Endodermal cell (in vitro differentiated cells): ENCODE results near the gene CFAP52. TPM values are rescaled to one million over a fixed set of nuclear protein-coding genes. Genes with fewer than 3 reads are reported as not detected.

ENCODE experiments used
- DNase-seq: peaks from one replicate; pipeline ENCODE4 v3.0.0-alpha.2; 2017
- H3K27ac ChIP-seq: 2 replicates; pipeline ENCODE4 v1.5.1; 2013; ENCODE audit warnings: mild to moderate bottlenecking, low read depth, low read length, moderate library complexity
- H3K27me3 ChIP-seq: 2 replicates; pipeline ENCODE4 v1.6.1; 2013; ENCODE audit warnings: mild to moderate bottlenecking, low read length, moderate library complexity; ENCODE audit not compliant: insufficient read depth, control insufficient read depth, poor library complexity, severe bottlenecking
- H3K36me3 ChIP-seq: 2 replicates; pipeline ENCODE4 v1.7.0; 2013; ENCODE audit warnings: mild to moderate bottlenecking, low read length, moderate library complexity; ENCODE audit not compliant: control insufficient read depth, insufficient read depth
- H3K4me1 ChIP-seq: one replicate; pipeline ENCODE4 v1.7.0; 2013; ENCODE audit warnings: low read length; ENCODE audit not compliant: control insufficient read depth, insufficient read depth
- H3K4me3 ChIP-seq: 2 replicates; pipeline ENCODE4 v1.5.1; 2013; ENCODE audit warnings: mild to moderate bottlenecking, low read length, moderate library complexity
- H3K9ac ChIP-seq: 2 replicates; pipeline ENCODE4 v1.6.1; 2013; ENCODE audit warnings: mild to moderate bottlenecking, low read length, moderate library complexity; ENCODE audit not compliant: poor library complexity, severe bottlenecking; ENCODE audit errors: extremely low read depth
- H3K9me3 ChIP-seq: 2 replicates; pipeline ENCODE4 v1.6.1; 2013; ENCODE audit warnings: mild to moderate bottlenecking, low read length, moderate library complexity; ENCODE audit not compliant: control insufficient read depth
- H3K27ac Mint-ChIP-seq: 2 replicates; pipeline ENCODE4 v1.8.0; 2020; ENCODE audit warnings: mixed read lengths
- H3K27me3 Mint-ChIP-seq: 2 replicates; pipeline ENCODE4 v1.8.0; 2021; ENCODE audit warnings: mild to moderate bottlenecking, mixed read lengths; ENCODE audit not compliant: insufficient read depth
- H3K36me3 Mint-ChIP-seq: 2 replicates; pipeline ENCODE4 v1.8.0; 2020; ENCODE audit warnings: low read depth, mixed read lengths
- H3K4me1 Mint-ChIP-seq: 2 replicates; pipeline ENCODE4 v1.8.0; 2020; ENCODE audit warnings: mixed read lengths
- H3K4me3 Mint-ChIP-seq: 2 replicates; pipeline ENCODE4 v1.8.0; 2020; ENCODE audit warnings: mild to moderate bottlenecking, moderate library complexity, mixed read lengths
- H3K9me3 Mint-ChIP-seq: 2 replicates; pipeline ENCODE4 v1.8.0; 2020; ENCODE audit warnings: mild to moderate bottlenecking, mixed read lengths
- CTCF ChIP-seq: fragments of 200-600 bp; sonication (generic); conservative IDR thresholded peaks from 2 replicates; pipeline ENCODE4 v1.5.0; 2021; ENCODE audit warnings: antibody characterized with exemption, mild to moderate bottlenecking
- WGBS, 2 experiments: methylation state at CpG; one replicate each; pipeline versions ENCODE4 v1.1.5 to v1.1.7; 2013; ENCODE audit warnings: missing lambda C conversion rate in 2 of 2, mixed read lengths in 1 of 2; ENCODE audit not compliant: insufficient coverage in 1 of 2, insufficient read length in 1 of 2; 5-methylcytosine and 5-hydroxymethylcytosine counted together
- long read RNA-seq, 4 experiments: library from polyadenylated mRNA in 2 of 4; library from RNA in 1 of 4; library from capped mRNA in 1 of 4; stranded (forward) in 3 of 4; unstranded in 1 of 4; transcript quantifications; one replicate each; pipeline ENCODE4 v2.0.0, GENCODE V29; 2020 to 2021; ENCODE audit warnings: inconsistent platforms in 1 of 4
- polyA plus RNA-seq, 2 experiments: library from polyadenylated mRNA; stranded (reverse); fragments of 50-300 nt; gene quantifications; one replicate each; pipeline ENCODE4 v1.2.3, GENCODE V29; 2013
- total RNA-seq, 2 donors: library from RNA; stranded (reverse); fragmentation: NEBNext Ultra II Directional in 1 of 2; extraction: Animal tissue kit (Norgen Biotek cat#: 25700) in 1 of 2; gene quantifications; 2 replicates in 1 of 2; 3 replicates in 1 of 2; pipeline ENCODE4 v1.2.1, GENCODE V29; 2021

Gene CFAP52
- total RNA-seq: under 1 TPM; 0.29 to 0.51 TPM
- 0.32 TPM for polyA plus RNA-seq (2013, experiment 1 of 2)
- polyA plus RNA-seq (2013, experiment 2 of 2): not detected
- long read RNA-seq, experiment 1: 0 reads
- long read RNA-seq, experiment 2: 0 reads
- long read RNA-seq, experiment 3, partial matches to known transcripts: 0 of 2 reads
- long read RNA-seq, experiment 3, other reads (novel, unspliced or antisense): 2 of 2 reads
- long read RNA-seq, experiment 4: 0 reads

- WGBS, 2 experiments: 2% methylated on average over 30 to 38 of the region's 38 CpGs
- Mint-ChIP-seq H3K4me3 (peak within 1 kb of the TSS; percentile 93), H3K36me3 (no peaks in the 10 kb centered on the region), H3K9me3 (peaks cover 2% of the 10 kb centered on the region), H3K27me3 (peaks cover 2% of the 10 kb centered on the region), H3K27ac (peak within 1 kb of the TSS; percentile 88), H3K4me1 (peaks cover 9% of the 10 kb centered on the region)
- DNase-seq: peak; percentile 98
- no peaks in the 10 kb centered on the region for H3K36me3 ChIP-seq
- H3K27ac ChIP-seq: no peak within 1 kb of the TSS
- peaks cover 7% of the 10 kb centered on the region for H3K9me3 ChIP-seq
- H3K4me3 ChIP-seq: peak within 1 kb of the TSS; percentile 95
- peak; percentile 93 for TF ChIP-seq CTCF
- no peaks in the 10 kb centered on the region for H3K4me1 ChIP-seq
- H3K27me3 ChIP-seq: no peaks in the 10 kb centered on the region
- H3K9ac ChIP-seq: peak within 1 kb of the TSS; percentile 52
These were observed at the start of gene CFAP52 for GRCh38 chr17:9576521-9577372. Gene CFAP52, plus strand, starts transcription at chr17:9576642. Its CDS starts 54 bp downstream, at chr17:9576696.

GRCh38 chr17:9527788-9528187, 48.7 kb upstream of the CFAP52 start:
- H3K4me3 ChIP-seq: no peak overlapping the region
- H3K9ac ChIP-seq: no peak overlapping the region
- Mint-ChIP-seq H3K9me3 (peaks cover 11% of the 10 kb centered on the region), H3K4me3 (no peak overlapping the region), H3K4me1 (peaks cover 18% of the 10 kb centered on the region), H3K36me3 (peaks cover 29% of the 10 kb centered on the region), H3K27ac (no peak overlapping the region), H3K27me3 (no peaks in the 10 kb centered on the region)
- WGBS, 2 experiments: 92 to 94% methylated on average over 3 of the region's 3 CpGs
- peaks cover 9% of the 10 kb centered on the region for H3K36me3 ChIP-seq
- H3K27ac ChIP-seq: no peak overlapping the region
- H3K27me3 ChIP-seq: no peaks in the 10 kb centered on the region
- H3K4me1 ChIP-seq: peaks cover 7% of the 10 kb centered on the region
- peaks cover 12% of the 10 kb centered on the region for H3K9me3 ChIP-seq
- DNase-seq: no peak
- no peak for TF ChIP-seq CTCF

- Histone ChIP-seq H3K36me3 (peaks cover 8% of the 10 kb centered on the region), H3K4me1 (peaks cover 7% of the 10 kb centered on the region), H3K27me3 (no peaks in the 10 kb centered on the region), H3K4me3 (no peak overlapping the region), H3K9me3 (peaks cover 15% of the 10 kb centered on the region), H3K27ac (no peak overlapping the region), H3K9ac (no peak overlapping the region)
- peaks cover 25% of the 10 kb centered on the region for H3K4me1 Mint-ChIP-seq
- peaks cover 13% of the 10 kb centered on the region for H3K9me3 Mint-ChIP-seq
- H3K27ac Mint-ChIP-seq: no peak overlapping the region
- H3K4me3 Mint-ChIP-seq: no peak overlapping the region
- DNase-seq: no peak
- 94% methylated on average over 2 of the region's 5 CpGs; no CpG with 5 or more reads in 1 of the 2 experiments for WGBS, 2 experiments
- H3K27me3 Mint-ChIP-seq: no peaks in the 10 kb centered on the region
- H3K36me3 Mint-ChIP-seq: peaks cover 34% of the 10 kb centered on the region
- peak; percentile 75 for TF ChIP-seq CTCF
These were observed 47.3 kb upstream of the CFAP52 start for GRCh38 chr17:9529033-9529700.
